Astrocyte (in vitro differentiated cells and primary cell): ENCODE results near the gene FADS6.

Source experiments
- EZH2 ChIP-seq: IDR thresholded peaks from 2 replicates; pipeline ENCODE4 v1.6.1; 2012; ENCODE audit warnings: mild to moderate bottlenecking, low read length, inconsistent platforms; ENCODE audit not compliant: insufficient read depth
- TF ChIP-seq, protein P1 (sequence below): IDR thresholded peaks from 2 replicates; pipeline ENCODE4 v1.5.1; 2011; ENCODE audit warnings: low read depth, mild to moderate bottlenecking, inconsistent platforms, low read length, moderate library complexity; ENCODE audit not compliant: insufficient read depth

DNA sequence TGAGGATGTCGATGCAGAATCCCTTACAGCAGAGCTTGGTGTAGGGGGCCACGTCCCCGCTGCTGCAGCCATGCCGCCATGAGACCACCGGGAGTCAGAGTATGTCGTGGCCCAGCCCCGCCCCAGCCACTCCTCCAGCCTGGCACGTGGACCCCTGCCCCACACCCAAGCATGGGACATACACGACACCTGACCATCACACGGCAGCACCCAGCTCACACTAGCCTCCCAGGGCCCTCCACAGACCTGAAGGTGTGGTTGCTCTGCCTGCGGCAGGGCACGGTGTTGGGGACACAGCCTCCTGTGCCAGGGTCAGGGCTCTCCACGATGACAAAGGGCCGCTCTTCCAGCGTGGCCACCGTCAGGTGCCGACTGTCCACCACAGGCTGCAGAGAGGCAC lies 43.1 kb downstream of the FADS6 start:
- no peak for TF ChIP-seq EZH2
- TF ChIP-seq, protein P1, sequence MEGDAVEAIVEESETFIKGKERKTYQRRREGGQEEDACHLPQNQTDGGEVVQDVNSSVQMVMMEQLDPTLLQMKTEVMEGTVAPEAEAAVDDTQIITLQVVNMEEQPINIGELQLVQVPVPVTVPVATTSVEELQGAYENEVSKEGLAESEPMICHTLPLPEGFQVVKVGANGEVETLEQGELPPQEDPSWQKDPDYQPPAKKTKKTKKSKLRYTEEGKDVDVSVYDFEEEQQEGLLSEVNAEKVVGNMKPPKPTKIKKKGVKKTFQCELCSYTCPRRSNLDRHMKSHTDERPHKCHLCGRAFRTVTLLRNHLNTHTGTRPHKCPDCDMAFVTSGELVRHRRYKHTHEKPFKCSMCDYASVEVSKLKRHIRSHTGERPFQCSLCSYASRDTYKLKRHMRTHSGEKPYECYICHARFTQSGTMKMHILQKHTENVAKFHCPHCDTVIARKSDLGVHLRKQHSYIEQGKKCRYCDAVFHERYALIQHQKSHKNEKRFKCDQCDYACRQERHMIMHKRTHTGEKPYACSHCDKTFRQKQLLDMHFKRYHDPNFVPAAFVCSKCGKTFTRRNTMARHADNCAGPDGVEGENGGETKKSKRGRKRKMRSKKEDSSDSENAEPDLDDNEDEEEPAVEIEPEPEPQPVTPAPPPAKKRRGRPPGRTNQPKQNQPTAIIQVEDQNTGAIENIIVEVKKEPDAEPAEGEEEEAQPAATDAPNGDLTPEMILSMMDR: no peak
